8988T (cell line): ENCODE measurements around the gene NKD2.

Experiments used
- DNase-seq: peaks from one replicate; pipeline ENCODE4 v3.0.0; 2011

Gene NKD2

DNA sequence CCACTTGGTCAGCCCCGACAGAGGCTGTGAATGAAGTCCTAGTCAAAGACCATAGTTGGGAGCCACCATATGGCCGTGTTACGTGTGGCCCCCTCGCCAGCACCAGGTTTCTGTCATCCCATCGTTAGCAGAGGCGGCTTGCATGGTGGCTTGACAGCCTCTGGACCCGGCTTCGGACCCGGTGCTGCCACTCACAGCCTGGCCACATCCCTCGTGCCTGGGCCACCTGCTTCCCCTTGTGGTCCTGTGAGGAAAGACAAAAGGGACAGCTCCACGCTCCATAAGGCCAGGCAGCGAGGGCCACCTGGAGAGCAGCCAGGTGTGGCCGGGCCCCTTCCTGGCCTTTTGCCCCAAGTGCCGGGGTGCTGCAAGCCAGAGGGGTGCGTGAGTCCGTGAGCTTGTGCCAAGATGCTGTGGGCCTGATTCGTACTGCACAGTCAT is 6.2 kb downstream of the NKD2 start:
- peak; percentile 88 for DNase-seq

DNA sequence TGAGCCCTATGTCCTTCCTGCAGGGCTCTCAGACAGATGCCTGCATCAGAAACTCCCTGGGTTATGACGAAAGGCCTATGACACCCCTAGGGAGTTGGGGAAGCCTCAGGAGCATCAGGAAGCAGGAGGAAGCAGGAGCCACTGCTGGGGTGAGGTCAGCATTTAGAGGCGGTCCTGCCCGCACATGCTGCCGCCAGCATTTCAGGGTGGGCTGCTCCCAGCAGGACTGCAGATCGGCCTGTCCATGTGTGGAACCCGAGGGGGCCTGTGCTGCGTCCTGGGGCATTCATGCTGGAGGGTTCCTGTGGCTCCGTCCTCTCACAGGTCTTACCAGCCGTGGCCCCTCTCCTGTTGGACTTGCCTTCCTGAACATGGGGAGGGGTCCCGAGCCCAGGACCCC is 6.9 kb downstream of the NKD2 start:
- no peak for DNase-seq

DNA sequence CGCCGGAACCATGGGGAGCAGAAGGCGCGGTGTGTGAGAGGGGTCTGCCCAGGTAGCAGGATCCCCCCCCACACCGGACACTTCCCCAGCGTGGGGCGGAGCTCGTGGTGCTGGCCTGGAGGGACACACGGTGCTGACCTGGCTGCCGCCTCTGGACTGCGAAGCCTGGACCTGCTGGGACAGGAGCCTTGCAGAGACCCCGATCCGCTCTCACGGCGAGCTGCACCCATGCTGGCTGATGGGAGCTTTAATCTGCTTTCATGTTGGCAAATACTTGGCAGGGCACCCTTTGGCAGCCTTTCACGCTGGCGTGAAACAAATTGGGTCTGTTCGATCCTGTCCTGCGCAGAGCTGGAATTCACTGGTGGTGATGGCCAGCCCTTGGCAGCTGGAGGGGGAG is 7.4 kb downstream of the NKD2 start:
- DNase-seq: no peak

DNA sequence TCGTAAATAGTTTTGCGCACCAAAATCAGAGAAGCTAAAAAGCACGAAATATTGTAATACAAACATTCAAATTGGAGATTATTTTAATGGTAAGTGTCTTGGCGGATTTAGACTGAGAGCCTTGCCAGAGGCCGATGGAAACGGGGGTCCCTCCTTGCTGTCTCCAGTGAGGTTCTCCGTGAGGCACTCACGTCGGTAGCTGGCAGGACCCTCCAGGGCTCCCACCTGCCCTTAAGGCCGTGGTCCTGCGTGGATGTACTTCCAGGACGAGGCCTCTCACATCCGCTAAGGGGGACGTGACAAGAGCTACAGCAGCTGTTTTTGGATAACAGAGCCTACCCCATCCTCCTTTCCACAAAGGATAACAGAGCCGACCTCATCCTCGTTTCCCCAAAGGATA is 7.9 kb downstream of the NKD2 start:
- DNase-seq: no peak

DNA sequence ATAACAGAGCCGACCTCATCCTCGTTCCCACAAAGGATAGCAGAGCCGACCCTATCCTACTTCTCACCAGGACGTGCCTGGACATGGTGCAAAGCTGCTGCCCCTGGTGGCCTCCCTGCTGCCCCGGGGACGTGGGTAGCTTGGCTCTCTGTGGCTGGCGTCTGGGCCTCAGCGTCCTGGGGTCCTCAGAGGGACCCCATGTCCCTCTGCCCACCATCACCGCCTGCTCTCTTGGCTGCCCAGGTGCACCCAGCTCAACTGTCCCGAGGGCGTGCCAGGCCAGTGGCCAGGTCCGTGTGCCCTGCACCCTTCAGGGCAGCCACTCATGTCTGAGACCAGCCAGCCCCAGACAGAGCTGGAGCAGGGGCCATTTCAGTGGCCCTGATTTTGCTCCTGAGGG is 8.5 kb downstream of the NKD2 start:
- no peak for DNase-seq

DNA sequence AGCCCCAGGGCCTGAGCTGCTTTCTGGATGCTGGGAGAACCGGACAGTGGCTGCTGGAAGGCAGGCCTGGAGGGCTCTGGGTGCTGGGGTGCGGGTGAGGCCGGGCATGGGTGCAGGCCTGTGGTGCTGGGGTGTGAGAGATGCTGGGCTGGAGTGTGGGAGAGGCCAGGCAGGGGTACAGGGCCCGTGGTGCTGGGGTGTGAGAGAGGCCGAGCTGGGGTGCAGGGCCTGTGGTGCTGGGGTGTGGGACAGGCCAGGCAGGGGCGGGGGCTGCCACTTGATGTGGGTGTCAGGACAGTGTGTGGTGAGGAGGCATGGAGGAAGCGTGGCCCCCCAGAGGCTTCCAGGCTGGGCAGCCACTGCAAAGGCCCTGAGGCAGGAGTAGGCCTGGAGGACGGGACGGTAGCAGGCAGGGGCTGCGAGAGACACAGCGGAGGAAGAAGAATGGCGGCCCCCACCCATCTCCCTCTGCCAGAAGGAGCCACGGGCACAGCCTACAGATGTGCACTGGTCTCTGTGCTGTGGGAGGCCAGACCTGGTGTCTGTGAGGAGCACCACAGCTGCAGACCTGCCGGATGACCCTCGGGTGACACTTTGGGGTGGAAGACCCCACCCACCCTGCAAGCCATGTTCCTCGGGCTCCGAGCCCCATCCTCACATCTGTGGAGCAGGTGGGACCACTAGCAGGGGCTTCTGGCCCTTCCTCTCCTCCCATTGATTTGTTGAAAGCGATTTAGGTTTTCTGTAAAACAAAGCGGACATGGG is 9.3 kb downstream of the NKD2 start:
- DNase-seq: no peak

DNA sequence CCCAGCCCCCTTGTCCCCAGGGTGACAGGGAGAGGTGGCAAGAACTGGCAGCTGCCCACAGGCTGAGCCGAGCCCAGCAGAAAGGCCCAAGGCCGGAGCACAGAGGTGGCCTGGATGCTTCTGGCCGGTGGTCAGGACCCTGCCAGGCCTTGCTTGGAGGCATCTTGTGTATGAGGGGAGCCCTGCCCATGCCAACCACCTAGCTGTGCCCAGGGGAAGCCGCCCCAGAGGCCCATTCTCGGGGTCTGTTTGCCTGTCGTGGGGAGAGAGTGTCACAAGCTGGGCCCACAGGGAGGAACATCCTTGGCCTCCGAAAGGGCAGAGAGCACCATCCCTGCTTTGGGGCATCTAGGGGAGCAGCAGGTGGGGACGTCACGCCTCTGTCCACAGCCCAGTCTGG is 10.0 kb downstream of the NKD2 start:
- no peak for DNase-seq

DNA sequence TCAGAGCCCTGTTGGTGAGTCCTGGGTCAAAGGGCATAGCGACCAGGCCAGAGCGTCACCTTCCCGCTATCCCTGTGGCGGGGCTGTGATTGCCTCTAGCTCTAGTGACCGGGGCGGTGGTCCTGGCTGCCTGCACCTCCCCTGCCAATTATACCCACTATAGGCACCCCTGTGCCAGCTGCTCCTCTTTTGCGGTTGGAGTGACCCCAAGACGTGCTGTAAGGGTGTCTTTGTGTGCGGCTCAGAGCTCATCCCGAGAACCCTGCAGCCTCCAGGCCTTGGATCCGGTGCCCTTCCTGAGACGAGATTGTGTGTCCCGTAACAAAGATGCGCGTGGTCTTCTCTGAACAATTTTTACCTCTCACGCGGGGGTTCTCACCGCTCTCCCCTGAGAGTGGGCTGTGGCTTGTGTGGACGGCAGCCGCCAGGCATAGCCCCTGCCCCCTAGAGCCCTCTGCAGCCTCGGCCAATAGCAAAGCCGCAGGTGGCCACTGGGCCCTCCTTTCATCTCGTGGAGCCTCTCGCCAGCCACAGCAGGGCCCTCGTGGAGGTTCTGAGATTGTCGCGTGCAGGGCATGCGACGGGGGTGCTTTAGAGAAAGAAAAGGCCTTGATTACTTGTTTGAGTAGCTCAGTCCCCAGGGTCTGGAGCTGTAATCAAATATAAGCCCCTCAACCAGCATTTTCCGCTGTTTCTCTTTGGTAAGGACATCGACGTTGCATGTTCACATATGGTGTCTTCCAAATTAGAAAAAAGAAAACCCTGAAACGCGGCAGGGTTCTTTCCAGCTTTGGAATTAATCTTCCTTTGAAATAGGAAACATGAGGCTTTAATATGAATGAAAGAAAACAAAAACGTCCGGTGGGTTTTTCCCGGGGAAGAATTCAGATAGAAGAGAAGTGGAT is 10.7 kb downstream of the NKD2 start:
- no peak for DNase-seq

DNA sequence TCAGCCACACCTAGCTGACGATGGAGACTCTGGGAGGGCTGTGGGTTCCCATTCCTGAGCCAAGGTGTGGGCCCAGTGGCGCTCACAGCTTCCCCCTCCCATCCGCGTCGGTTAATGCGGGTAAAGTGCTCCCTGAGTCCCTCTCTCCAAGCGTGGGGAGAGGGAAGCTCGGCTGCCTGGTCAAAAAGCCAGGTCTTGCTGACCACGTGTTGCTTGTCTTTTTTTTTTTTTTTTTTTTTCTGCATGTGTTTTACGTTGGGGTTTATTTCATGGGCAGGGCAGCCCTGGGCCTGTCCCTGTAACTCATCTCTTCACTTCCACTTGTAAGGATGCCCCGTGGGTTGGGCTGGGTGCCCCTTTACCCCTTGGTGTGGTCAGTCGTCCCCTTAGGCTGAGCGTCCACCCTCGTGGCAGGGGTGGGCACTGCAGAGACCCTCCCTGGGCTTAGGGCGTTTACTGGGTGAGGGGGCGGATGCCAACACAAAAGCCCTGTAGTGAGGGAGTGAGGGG is 11.9 kb downstream of the NKD2 start:
- DNase-seq: peak; percentile 27

DNA sequence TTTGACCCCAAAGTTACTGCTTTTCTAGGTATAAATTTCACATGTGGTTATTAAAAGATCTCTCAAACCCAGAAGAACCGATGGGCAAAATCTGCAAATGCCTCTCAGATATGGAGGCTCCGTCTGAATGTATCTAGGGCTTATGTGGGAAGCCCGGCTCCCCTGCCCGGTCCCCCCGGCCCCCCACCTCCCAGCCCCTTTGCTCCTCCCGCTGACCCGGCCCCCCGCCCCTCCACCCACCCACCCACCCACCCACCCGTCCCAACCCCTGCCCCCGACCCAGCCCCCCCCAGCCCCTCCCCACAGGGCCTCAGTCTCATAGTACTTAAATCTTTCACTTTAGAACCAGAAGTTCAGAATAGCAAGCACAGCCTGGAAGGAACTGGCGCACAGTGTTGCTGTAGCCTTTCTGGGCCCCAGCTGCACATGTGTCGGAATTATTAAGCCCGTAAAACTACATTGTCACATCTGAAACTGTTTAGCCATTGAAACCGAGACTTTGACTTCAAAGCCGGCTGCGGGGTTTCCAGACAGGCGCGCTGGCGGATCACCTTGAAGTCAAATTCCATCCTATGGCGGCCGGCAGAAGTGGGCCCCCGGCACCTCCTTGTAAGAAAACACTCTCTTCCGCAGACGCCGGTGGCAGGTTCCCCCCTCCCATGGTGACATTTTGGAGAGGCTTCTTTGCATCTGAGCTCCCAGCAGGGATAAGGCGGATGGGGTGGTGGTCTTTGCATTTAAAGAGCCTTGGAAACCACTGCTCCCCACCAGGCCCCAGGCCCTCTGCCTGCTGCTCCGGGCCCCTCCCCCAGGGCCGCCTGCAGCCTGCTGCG is 12.8 kb downstream of the NKD2 start:
- DNase-seq: peak; percentile 31

DNA sequence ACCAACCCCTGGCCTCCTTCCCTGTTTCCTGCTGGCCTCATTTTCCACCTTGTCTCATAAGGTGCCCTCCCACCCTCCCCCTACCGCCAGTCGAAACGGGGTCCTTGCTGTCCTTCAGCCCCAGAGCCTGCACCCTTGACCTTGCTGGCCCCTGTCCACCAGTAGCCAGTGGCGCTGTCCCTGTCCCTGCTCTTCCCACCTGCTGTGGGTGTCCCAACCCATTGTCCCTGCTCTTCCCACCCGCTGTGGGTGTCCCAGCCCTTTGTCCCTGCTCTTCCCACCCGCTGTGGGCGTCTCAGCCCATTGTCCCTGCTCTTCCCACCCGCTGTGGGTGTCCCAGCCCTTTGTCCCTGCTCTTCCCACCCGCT is 13.4 kb downstream of the NKD2 start:
- DNase-seq: peak; percentile 26

DNA sequence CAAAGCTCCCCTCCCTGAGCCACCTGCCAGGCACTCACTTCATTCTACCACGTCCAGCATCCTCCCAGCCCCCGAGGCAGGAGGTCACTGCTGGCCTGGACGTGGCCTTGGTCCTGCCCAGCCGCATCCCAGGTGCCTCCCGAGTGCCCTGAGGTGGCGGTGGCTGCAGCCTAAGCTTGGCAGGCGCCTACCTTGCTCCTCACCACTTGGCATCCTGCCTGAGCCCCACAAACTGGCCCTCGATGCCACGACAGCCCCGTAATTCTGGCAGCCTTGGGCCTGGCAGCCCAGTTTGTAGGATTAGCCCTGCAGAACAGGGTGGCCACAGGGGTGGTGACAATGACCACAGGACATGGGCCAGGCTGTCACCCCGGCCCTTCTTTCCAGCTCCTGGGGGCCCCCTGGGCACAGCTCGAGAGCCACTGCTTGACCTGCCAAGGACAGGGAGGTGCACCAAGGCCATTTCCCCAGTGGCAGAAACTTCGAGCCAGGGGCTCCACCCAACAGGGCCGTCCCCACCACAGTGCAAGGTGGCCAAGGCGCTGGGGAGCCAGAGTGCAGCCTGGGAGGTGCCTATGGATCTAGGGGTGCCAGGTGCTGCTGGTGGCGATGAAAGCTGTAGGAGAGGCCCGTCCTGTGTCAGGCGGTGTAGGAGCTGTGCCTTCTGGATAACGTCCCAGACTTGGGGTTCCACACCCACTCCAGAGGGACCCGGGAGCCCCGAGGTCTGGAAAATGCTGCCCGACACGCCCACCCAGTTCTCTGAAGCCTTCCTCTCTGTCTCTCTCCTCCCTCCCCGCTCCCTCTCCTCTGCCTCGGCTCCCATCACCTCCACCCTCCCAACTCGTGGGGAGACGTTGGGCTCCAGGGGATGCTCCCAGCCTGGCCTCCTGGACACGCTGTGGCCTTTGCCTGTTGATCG is 18.4 kb downstream of the NKD2 start:
- peak; percentile 15 for DNase-seq

DNA sequence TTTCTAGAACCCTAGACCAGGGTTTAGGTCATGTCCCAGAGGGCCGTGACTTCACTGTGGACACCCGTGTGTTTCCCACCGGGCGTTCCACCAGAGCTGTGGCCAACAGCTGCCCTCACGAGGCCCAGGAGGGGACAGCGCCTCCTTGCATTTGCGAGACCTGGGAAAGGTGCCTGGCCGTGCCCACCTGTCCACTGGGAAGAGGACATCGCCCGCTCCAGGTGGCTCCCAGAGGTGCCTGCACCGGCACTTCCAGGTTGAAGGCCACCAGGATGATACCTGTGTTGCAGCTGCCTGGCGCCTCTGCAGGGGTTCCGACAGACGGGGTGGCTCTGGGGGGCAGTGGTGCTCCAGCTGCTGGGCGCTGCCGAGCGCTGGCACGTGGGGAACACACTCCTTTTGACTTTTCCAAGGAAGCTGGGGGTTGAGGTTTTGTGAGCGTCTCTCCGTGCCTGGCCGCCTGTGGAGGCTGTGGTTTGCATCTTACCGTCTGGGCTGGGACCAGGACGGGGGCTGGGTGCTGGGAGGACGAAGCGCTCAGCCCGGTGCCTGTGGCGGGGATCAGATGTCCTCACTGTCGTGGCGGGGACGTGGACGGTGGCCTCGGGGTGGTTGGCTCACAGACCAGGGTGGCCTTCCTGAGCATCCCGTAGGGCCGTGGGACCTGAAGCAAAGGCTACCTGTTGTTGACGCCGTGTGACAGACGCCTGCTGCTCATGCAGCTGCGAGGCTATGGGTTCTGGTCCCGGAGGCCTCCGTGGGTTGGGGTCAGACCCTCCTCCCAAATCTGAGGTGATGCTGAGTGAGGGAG is 19.2 kb downstream of the NKD2 start:
- no peak for DNase-seq

DNA sequence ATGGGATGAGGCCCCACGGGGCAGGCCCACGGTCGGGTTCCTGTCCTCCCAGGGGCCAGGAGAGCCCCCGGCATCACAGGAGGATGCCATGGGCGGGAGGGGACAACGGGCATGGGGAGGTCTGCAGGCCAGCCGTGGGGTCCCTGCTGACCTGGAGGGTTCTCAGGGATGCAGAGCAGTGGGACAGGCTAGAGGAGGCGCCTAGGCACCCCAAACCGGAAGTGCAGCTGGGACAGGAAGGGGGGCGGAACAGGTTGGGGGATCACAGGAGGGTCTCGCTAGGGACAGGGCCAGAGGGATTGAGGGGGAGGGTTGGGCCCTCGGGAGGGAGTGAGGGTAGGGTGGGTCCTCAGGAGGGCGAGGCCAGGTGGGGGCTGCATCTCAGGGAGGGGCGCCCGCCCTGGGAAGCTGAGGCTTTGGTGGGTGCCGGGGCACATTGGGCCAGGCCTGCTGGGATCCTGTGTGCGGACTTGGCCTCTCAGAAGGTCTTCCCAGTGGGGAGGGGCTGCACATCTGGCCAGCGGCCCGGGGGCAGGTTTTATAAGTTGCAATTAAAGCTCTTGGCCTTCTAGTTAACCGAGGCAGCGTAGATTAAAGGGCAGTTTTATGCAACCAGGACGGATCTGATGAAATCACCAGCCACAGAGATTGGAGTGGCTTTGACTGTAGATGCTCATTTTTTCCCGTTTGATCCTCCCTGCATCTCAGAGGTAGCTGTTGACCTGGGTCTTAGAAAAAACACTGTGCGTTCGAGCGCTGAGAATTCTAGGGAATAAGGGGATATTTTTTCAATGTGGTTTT is 20.1 kb downstream of the NKD2 start:
- peak; percentile 30 for DNase-seq

DNA sequence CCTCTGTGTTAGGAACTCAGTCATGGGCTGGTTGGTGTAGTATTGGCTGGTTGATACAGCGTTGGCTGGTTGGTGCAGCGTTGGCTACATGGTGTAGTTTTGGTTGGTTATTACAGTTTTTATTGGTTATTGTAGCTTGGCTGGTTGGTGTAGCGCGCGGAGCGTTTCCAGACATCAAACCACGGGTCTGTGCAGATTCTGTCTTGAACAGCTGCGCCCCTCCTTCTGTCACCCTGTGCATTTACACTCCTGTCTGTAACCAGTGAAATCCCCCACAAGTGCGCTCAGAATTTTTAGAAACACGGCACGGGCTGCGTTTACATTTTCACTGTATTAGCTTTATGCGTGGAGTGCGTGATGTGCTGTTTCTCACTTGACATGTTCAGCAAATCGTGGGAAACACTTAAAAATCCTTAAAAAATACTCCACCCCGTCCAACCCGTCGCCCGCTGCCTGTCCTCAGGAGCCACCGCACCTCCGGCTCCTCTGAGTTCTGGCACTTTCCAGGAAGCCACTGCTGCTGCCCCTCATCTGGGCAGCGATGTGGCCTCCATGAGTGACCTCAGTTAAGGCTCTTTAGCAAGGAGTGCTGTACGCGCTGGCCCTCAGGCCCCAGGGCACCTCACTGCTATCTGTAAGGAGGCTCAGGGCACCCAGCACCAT is 20.8 kb downstream of the NKD2 start:
- peak; percentile 21 for DNase-seq

DNA sequence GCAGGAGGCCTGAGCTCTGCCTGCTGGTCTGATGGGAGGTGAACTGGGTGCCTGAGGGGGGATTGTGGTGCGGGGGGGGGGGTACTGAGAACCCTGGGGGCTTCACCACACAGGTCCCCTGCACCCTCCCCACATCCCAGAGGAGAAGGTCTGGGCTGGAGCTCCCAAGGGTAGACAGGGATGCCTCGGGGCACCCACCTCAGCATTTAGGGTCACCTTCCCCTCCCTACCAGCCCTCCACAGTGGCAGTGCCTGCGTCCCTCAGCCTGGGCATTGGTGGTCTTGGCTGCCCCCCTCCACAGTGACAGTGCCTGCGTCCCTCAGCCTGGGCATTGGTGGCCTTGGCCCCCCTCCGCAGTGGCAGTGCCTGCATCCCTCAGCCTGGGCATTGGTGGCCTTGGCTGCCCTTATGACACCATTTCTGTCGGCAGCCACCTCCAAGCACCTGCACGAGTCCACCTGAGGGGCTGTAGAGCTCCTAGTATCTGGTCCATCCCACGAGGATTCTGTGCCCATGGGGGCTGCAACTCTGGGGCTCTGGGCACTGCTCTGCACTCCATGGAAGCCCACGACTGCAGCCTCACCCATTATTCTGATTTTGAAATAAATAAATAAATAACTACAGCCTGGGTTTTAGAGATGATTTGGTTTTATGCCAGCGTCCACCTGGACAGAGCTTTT is 21.5 kb downstream of the NKD2 start:
- DNase-seq: peak; percentile 29

DNA sequence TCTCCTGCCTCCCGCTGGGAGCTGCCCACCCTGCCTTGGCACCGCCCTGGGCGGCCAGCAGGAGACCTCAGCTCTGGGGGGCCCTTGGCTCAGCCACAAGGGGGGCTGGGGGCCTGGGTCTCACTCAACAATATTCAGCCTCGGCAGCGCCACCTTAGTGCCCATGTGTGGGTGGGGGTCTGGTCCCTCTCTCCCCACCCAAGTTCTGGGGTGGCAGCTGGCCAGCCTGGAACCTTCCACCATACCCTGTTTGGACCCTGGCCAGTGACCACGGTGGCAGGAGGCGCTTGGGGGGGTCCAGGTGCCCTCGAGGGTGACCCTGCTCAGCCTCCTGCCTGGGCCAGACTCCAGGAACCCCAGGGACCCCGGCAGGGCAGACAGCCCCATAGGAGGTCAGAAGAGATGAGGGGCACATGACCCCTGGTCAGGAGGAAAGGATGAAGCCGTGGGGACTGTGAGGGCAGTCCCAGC is 22.2 kb downstream of the NKD2 start:
- DNase-seq: no peak

DNA sequence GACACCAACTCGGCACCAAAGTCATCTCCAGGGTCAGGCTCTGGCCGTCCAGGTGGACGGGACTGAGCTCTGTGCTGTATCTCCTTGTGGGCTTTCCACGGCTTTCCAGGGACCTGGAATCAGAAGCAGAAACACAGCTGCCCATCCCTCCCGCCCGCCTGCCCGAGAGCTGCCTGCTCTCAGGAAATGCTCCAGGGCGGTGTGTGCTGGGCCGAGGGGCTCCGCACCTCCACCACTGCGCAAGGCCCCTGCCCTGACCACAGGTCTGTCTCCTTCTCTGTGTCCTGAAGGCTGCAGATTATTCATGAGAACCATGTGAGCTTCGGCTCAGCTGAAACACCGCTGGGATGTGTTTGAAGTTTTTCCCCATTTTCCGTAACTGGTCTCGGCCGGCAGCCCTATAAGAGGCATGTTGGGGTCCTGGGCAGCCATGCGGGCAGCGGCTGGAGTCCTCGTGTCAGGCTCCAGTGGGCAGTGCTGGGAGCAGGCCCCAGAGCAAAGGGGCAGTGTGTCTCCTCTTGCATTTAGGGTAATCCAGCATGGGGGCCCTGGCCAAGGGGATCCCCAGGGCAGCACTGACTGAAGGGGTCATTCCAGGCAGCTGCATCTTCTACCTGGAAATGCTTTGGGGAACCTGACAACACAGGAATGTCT is 22.8 kb downstream of the NKD2 start:
- DNase-seq: peak; percentile 18
